ENCODE measurements around the gene TERC.
"Not testable (repeated sequence)": the region's sequence is repeated elsewhere in the genome, so short reads cannot be mapped to it uniquely, and the experiment has no call there.

GRCh38 chr3:169718415-169718814 is 46.4 kb downstream of the TERC start:
- not testable (repeated sequence) for TF ChIP-seq CTCF (optimal IDR thresholded peaks at IDR 0.05 in 1 of 3, IDR thresholded peaks at IDR 0.05 in 1 of 3, conservative IDR thresholded peaks at IDR 0.05 in 1 of 3; ENCODE audit: extremely low read depth in 1 of 3, insufficient read depth in 2 of 3, low read length in 3 of 3); EZH2 (IDR thresholded peaks at IDR 0.05; ENCODE audit: low read length)
